Measurements from ENCODE around the gene WBP2NL.
"Not testable (repeated sequence)": the region's sequence is repeated elsewhere in the genome, so short reads cannot be mapped to it uniquely, and the experiment has no call there.

Gene WBP2NL
- 0 to 5.2 (median 1.6) reads per million in 9 experiments for total RNA-seq

DNA sequence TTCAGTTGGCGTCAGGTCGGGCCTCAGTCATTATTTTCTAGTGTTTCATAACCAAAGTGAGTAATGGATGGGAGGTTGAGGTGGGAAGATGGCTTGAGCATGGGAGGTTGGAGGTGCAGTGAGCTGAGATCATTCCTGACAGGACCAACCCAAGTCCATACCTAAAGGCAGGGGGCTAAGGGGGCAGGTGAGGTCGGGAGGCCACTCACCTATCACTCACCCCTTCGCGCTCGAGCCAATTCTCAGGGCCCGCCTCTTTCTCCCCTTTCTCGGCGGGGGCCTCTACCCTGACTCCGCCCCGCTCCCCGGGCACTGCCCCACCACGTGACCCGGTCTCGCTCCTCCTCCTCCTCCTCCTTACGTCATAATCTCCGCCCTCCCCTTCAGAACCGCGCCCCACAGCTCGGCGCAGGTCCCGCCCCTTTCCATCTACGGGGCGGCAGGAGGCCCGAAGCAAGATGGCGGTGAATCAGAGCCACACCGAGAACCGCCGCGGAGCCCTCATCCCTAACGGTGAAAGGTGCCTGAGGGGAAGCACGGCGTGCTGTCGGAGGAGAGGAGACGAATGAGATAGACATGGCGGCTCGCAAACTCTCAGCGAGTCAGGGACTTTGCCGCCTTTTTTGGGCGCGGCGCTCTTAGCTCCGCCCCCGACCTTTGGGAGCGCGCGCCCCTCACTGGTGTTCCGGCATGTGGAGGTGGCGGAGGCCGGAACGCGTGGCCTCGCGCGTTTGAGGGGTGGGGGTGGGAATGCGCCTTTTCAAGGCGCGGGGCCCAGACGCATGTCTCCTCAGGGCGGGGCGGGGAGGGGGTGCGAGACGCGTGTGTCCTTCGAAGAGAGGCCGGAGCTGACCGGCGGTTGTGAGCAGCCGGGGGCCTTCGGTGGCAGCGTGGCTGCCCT is at the start of gene WBP2NL:
TSS of gene WBP2NL (plus strand) at position 428 of the 901 bp plus-strand sequence. CDS start at position 459, 31 bp downstream.
- DNase-seq, result peak; percentile 84 to 93 (median 85)
- H3K4me3 Mint-ChIP-seq, result peak within 1 kb of the TSS; percentile 80 to 86

DNA sequence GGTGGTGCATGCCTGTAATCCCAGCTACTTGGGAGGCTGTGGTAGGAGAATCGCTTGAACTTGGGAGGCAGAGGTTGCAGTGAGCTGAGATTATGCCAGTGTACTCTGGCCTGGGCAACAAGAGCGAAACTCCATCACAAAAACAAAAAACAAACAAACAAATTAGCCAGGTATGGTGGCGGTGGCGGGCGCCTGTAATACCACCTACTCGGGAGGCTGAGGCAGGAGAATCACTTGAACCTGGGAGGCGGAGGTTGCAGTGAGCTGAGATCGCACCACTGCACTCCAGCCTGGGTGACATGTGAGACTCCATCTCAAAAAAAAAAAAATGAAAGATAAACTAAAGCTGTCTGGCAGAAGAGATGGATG is 49.7 kb upstream of the WBP2NL start:
- ATAC-seq (replicated peaks); H3K36me3 Mint-ChIP-seq (ENCODE audit: insufficient read depth); H3K27ac Mint-ChIP-seq; H3K4me3 Mint-ChIP-seq; H3K4me1 Mint-ChIP-seq (ENCODE audit: low read depth in 2 of 2); DNase-seq; H3K9me3 Mint-ChIP-seq; H3K27me3 Mint-ChIP-seq: not testable (repeated sequence)

More for the DNA sequence above, at the start of gene WBP2NL:
- Mint-ChIP-seq H3K27me3 (peaks cover 7 to 25% of the 10 kb centered on the region in 2 donors), H3K36me3 (ENCODE audit: insufficient read depth) (peaks cover 4% of the 10 kb centered on the region), H3K9me3 (peaks cover 0 to 1% of the 10 kb centered on the region in 2 donors), H3K27ac (peak within 1 kb of the TSS; percentile 83 to 84), H3K4me1 (ENCODE audit: low read depth in 2 of 2) (peaks cover 11 to 22% of the 10 kb centered on the region in 2 donors)
- ATAC-seq (replicated peaks), result peak; percentile 96

- Mint-ChIP-seq H3K4me1 (ENCODE audit: low read depth in 2 of 2) (peaks cover 8 to 10% of the 10 kb centered on the region in 2 donors), H3K4me3 (no peak overlapping the region), H3K9me3 (no peaks in the 10 kb centered on the region), H3K27me3 (no peaks in the 10 kb centered on the region), H3K27ac (no peak overlapping the region), H3K36me3 (ENCODE audit: insufficient read depth) (peaks cover 9% of the 10 kb centered on the region)
- ATAC-seq (replicated peaks) (no peak), DNase-seq (no peak)
Observed at GRCh38 chr22:41949297-41949965, 49.2 kb upstream of the WBP2NL start.

GRCh38 chr22:41951898-41952474 is 46.6 kb upstream of the WBP2NL start, which contains the start of gene SMIM45:
SMIM45 (plus strand) TSS chr22:41952150.
- H3K36me3 Mint-ChIP-seq (ENCODE audit: insufficient read depth), result peaks cover 4% of the 10 kb centered on the region
- ATAC-seq (replicated peaks), result no peak
- no peak within 1 kb of the TSS for H3K4me3 Mint-ChIP-seq
- H3K4me1 Mint-ChIP-seq (ENCODE audit: low read depth in 2 of 2), result no peaks in the 10 kb centered on the region
- no peak within 1 kb of the TSS for H3K27ac Mint-ChIP-seq
- H3K9me3 Mint-ChIP-seq, result no peaks in the 10 kb centered on the region
- DNase-seq, result no peak
- H3K27me3 Mint-ChIP-seq, result no peaks in the 10 kb centered on the region

DNA sequence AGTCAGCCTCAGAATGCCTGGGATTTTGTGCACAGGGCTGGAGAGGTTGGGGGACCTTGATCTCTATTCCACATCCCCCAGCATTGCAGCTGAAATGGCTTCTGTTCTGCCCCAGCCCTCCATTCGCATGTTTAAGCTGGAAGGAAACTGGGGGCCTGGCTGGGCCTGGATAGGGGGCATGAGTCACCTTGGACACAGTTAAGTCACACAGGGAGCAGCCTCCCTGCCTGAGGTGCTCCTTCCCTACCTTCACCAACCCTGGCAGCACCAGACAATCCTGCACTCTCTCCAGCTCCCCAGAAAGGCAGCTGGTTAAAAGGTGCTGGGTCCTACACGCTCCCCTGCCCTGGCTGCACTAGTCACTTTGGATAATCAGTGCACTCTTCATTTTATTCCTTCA is 45.9 kb upstream of the WBP2NL start:
- DNase-seq (no peak), ATAC-seq (replicated peaks) (no peak)
- Mint-ChIP-seq H3K27me3 (no peaks in the 10 kb centered on the region), H3K36me3 (ENCODE audit: insufficient read depth) (peaks cover 4% of the 10 kb centered on the region), H3K27ac (no peak overlapping the region), H3K9me3 (no peaks in the 10 kb centered on the region), H3K4me3 (no peak overlapping the region), H3K4me1 (ENCODE audit: low read depth in 2 of 2) (peaks cover 3 to 4% of the 10 kb centered on the region in 2 donors)

DNA sequence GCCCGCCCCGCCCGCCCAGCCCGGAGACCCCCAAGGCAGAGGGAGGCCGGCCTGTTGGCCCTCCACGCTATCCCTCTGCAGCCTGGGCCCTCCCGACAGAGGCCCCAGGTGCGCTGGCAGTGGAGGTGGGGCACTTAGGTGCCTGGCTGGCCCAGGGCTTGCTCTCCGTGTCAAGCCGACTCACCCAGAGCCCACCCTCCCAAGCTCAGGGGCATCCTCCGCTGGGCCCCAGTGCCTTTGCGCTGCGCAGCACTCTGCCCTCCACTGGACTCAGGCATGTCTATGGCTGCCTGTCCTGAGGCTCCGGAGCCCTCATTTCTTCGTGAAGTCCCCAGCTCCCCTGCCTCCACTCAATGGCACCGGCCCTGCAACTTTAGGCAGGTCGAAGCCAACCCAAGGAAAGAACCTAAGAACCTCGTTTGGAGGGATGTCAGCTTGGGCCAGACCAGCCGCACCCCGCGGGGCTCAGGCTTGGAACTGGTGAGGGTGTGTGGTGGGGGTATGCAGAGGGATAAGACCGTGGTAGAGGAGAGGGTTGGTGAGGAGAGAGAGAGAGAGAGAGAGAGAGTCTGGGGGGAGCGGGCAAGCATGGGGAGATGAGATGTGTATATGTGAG is 40.5 kb upstream of the WBP2NL start:
- H3K27me3 Mint-ChIP-seq, result peaks cover 0 to 4% of the 10 kb centered on the region in 2 donors

GRCh38 chr22:41963453-41964111 is 35.0 kb upstream of the WBP2NL start:
- no peak overlapping the region for H3K4me3 Mint-ChIP-seq
- peaks cover 0 to 30% of the 10 kb centered on the region in 2 donors for H3K27me3 Mint-ChIP-seq
- H3K4me1 Mint-ChIP-seq (ENCODE audit: low read depth in 2 of 2), result peaks cover 2 to 5% of the 10 kb centered on the region in 2 donors
- H3K36me3 Mint-ChIP-seq (ENCODE audit: insufficient read depth), result peaks cover 5% of the 10 kb centered on the region
- no peak overlapping the region for H3K27ac Mint-ChIP-seq
- no peaks in the 10 kb centered on the region for H3K9me3 Mint-ChIP-seq
- ATAC-seq (replicated peaks) (no peak), DNase-seq (no peak)

More for the DNA sequence above, 40.5 kb upstream of the WBP2NL start:
- Mint-ChIP-seq H3K4me1 (ENCODE audit: low read depth in 2 of 2) (peaks cover 4 to 6% of the 10 kb centered on the region in 2 donors), H3K4me3 (no peak overlapping the region), H3K27ac (no peak overlapping the region), H3K9me3 (no peaks in the 10 kb centered on the region), H3K36me3 (ENCODE audit: insufficient read depth) (peaks cover 9% of the 10 kb centered on the region)
- ATAC-seq (replicated peaks) (peak; percentile 35), DNase-seq (no peak)

GRCh38 chr22:41964112-41964491 is 34.5 kb upstream of the WBP2NL start:
- no peak for ATAC-seq (replicated peaks)
- H3K4me3 Mint-ChIP-seq, result no peak overlapping the region

DNA sequence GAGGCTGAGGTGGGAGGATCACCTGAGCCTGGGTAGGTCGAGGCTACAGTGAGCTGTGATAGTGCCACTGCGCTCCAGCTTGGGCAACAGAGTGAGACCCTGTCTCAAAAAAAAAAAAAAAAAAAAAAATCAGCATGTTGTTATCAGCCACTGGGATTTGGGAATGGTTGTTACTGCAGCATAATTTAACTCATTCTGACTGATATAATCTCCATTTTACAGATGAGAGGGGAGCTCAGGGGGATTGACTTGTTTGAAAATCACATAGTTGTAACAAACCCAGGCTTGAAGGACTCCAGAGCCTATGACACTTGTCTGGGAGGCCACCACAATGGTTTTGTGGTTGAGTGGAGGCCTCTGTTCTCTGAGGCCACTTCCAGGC is 32.4 kb upstream of the WBP2NL start:
- Mint-ChIP-seq H3K27ac (no peak overlapping the region), H3K9me3 (no peaks in the 10 kb centered on the region), H3K4me3 (no peak overlapping the region), H3K36me3 (ENCODE audit: insufficient read depth) (peaks cover 5% of the 10 kb centered on the region), H3K27me3 (peaks cover 0 to 51% of the 10 kb centered on the region in 2 donors), H3K4me1 (ENCODE audit: low read depth in 2 of 2) (peaks cover 4 to 5% of the 10 kb centered on the region in 2 donors)
- ATAC-seq (replicated peaks) (no peak), DNase-seq (no peak)

More at GRCh38 chr22:41964112-41964491, 34.5 kb upstream of the WBP2NL start:
- no peaks in the 10 kb centered on the region for H3K9me3 Mint-ChIP-seq
- DNase-seq, result no peak
- H3K27me3 Mint-ChIP-seq, result peaks cover 0 to 35% of the 10 kb centered on the region in 2 donors
- peaks cover 5% of the 10 kb centered on the region for H3K36me3 Mint-ChIP-seq (ENCODE audit: insufficient read depth)
- H3K4me1 Mint-ChIP-seq (ENCODE audit: low read depth in 2 of 2), result peaks cover 4 to 5% of the 10 kb centered on the region in 2 donors
- H3K27ac Mint-ChIP-seq, result no peak overlapping the region

GRCh38 chr22:41966607-41967240 is 31.9 kb upstream of the WBP2NL start:
- DNase-seq (peak in 1 of 3 experiments; percentile 31), ATAC-seq (replicated peaks) (peak; percentile 31)
- H3K4me3 Mint-ChIP-seq, result no peak overlapping the region
- peaks cover 5% of the 10 kb centered on the region for H3K36me3 Mint-ChIP-seq (ENCODE audit: insufficient read depth)
- H3K27me3 Mint-ChIP-seq, result peaks cover 4 to 56% of the 10 kb centered on the region in 2 donors
- peaks cover 4 to 5% of the 10 kb centered on the region in 2 donors for H3K4me1 Mint-ChIP-seq (ENCODE audit: low read depth in 2 of 2)
- no peak overlapping the region for H3K27ac Mint-ChIP-seq
- H3K9me3 Mint-ChIP-seq, result no peaks in the 10 kb centered on the region

- Mint-ChIP-seq H3K4me3 (no peak overlapping the region), H3K9me3 (no peaks in the 10 kb centered on the region), H3K4me1 (ENCODE audit: low read depth in 2 of 2) (peaks cover 4 to 5% of the 10 kb centered on the region in 2 donors), H3K36me3 (ENCODE audit: insufficient read depth) (no peaks in the 10 kb centered on the region), H3K27ac (peak overlapping the region in 1 of 2 donors; percentile 32), H3K27me3 (peaks cover 12 to 63% of the 10 kb centered on the region in 2 donors)
- ATAC-seq (replicated peaks), result no peak
- no peak for DNase-seq
Observed at GRCh38 chr22:41968601-41969000, 30.0 kb upstream of the WBP2NL start.

DNA sequence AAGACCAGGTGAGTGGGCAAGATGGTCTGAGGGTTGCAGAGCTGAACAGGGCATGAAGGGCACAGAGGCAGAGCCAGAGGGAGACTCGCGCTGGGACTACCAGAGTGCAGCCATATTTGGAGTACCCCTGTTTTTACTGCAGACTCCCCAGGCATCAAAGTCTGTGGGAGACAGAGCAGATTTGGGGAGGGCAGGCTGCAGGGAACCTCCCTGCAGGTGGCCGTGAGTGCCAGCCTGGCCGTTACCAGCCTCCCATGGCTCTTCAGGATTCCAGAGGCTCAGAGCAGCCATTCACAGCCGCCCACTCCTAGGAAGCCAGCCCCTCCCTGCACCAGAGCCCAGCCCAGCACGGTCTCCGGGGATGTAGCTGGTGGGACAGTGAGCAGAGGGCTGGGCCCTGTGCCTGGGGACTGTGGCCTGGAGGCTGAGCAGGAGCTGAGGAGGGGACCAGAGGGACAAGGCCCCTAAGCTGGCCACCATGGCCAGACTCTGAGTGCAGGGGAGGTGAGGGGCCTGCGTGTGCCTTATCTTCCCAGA is 29.4 kb upstream of the WBP2NL start, which contains the start of gene SEPTIN3:
TSS of gene SEPTIN3 (plus strand) at position 334 of the 537 bp plus-strand sequence. CDS start 2,050 bp downstream, outside the sequence.
- peaks cover 12 to 57% of the 10 kb centered on the region in 2 donors for H3K27me3 Mint-ChIP-seq
- no peaks in the 10 kb centered on the region for H3K9me3 Mint-ChIP-seq
- DNase-seq, result no peak
- no peaks in the 10 kb centered on the region for H3K36me3 Mint-ChIP-seq (ENCODE audit: insufficient read depth)
- H3K27ac Mint-ChIP-seq, result peak within 1 kb of the TSS in 1 of 2 donors; percentile 32
- ATAC-seq (replicated peaks), result no peak
- H3K4me1 Mint-ChIP-seq (ENCODE audit: low read depth in 2 of 2), result peaks cover 4 to 5% of the 10 kb centered on the region in 2 donors
- no peak within 1 kb of the TSS for H3K4me3 Mint-ChIP-seq

Measured in effector memory CD8-positive, alpha-beta T cell (primary cell).